SH-SY5Y (cell line): Measurements from ENCODE around the gene SORCS1.

ENCODE experiments used
- GATA2 ChIP-seq: IDR thresholded peaks from 2 replicates; pipeline ENCODE4 v1.6.1; 2011; ENCODE audit warnings: mild to moderate bottlenecking, low read depth, low read length
- GATA3 ChIP-seq: IDR thresholded peaks from 2 replicates; pipeline ENCODE4 v1.6.1; 2011; ENCODE audit warnings: low read depth, mild to moderate bottlenecking, low read length, moderate library complexity

Gene SORCS1

DNA sequence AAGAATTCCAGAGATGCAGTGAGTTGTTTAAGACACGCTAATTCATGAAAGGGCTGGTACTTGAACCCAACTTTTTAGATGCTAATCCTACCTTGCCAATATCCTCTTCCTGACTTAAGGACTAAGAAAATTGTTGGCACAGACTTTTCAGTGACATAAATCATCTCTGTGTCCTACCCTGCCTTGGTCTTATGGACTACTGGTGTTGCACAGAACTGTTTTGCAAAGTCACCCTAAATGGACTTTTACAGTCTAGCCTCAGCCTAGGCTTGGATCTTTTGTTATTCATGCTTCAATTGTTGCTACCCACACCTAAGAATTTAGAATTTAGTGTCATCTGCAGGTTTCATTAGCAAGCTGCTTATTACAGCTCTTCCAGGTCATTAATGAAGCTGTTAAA, 112.7 kb downstream of the SORCS1 start:
- no peak for TF ChIP-seq GATA2
- TF ChIP-seq GATA3, result no peak

DNA sequence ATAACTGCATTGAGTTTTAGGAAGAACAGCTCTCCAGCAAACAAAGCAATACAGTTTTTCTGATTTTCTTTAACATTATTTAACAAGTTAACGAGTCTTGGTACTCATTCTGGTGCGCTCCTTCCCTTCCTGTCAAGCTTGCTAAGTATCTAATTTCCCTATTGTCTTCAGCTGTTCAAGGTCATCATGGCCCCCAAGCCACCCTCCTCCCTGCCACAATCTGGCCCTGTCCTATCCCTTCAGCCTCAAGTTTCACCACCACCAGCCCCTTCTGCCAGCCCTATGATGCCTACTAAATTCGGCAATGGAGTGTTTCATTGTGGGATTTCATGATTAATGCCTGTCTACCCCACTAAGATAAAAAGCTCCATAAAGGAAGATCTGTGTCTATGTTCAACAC, 121.0 kb downstream of the SORCS1 start:
- TF ChIP-seq GATA3 (no peak), GATA2 (no peak)

DNA sequence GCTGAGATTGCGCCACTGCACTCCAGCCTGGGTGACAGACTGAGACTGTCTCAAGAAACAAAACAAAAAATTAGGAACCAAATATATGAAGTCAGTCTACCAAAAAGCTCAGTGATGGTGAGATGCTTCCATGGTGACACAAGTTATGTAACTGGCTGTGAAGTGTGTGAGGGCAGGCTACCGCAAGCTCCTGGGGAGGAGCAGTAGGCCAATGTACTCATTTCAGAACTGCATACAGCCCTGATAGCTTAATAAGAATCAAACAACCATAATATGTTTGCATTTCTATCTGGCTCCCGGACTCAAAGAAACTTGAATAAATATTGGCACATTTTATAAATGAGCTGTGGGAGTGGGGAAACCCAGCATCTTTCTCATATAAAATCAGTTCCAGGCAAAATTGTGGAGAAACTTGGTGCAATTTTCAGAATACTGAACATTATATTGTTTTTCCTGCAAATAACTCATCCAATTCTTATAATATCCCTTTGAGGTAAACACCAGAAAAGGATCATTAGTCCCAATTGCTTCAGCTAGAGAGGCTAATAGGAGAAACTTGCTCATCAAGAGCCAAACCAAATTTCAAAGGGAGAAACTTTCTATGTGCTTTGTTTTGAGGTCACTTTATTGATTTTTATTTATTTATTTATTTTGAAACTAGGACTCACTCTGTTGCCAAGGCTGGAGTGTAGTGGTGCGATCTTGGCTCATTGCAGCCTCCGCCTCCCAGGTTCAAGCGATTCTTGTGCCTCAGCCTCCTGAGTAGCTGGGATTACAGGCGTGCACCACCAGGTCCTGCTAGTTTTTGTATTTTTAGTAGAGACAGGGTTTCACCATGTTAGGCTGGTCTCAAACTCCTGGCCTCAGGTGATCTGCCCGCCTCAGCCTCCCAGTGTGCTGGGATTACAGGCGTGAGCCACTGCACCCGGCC, 127.0 kb downstream of the SORCS1 start:
- no peak for TF ChIP-seq GATA2
- TF ChIP-seq GATA3, result no peak

DNA sequence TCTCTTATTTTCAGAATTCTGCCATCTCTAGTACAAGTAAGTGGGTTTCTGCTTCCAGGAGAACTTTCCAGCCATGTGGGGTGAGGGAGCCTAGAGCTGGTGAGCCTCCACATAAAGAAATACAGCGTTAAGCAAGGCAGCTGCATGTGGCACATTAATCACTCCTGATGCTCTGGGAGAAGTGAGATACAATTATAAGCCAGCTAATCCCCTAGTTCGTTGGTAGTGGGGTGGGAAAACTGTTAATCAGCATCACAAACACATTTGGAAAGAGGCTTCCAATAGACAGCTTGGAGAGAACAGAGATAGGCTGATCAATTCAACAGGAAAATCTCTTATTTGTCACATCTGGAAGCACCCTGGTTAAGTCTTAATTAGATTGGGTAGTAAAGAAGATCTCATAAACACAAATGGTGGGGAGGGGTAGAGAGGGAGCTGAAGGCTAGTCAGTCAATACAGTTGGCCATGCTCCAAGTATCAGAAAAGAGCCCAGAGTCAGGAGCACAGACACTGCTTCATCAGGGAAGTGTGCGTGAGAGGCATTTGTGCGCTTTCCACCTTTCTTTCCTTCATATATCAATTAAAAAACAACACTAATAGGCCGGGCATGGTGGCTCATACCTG, 130.6 kb downstream of the SORCS1 start:
- TF ChIP-seq GATA3, result no peak

DNA sequence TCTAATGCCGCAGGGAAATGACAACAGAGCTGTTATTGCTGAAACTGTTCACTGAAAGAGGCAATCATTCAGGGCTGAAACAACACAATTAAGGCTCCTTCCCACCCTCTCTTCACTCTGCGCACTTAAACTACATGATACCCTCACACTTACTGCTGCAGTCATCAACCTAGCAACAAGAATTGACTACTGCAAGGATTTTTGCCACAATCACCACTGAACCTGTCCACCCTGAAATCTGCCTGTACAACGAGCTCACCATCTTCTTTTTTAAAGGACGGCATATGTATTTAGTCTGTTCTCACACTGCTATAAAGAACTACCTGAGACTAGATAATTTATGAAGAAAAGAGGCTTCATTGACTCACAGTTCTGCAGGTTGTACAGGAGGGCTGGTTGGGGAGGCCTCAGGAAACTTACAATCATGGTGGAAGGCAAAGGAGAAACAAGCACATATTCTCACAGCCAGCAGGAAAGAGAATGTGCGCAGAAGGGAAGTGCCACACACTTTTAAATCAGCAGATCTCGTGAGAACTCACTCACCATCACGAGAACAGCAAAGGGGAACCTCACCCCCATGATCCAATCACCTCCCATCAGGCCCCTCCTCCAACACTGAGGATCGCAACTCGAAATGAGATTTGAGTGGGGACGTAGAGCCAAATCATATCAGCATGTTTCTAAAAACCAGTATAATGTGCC, 131.7 kb downstream of the SORCS1 start:
- TF ChIP-seq GATA2 (no peak), GATA3 (no peak)

DNA sequence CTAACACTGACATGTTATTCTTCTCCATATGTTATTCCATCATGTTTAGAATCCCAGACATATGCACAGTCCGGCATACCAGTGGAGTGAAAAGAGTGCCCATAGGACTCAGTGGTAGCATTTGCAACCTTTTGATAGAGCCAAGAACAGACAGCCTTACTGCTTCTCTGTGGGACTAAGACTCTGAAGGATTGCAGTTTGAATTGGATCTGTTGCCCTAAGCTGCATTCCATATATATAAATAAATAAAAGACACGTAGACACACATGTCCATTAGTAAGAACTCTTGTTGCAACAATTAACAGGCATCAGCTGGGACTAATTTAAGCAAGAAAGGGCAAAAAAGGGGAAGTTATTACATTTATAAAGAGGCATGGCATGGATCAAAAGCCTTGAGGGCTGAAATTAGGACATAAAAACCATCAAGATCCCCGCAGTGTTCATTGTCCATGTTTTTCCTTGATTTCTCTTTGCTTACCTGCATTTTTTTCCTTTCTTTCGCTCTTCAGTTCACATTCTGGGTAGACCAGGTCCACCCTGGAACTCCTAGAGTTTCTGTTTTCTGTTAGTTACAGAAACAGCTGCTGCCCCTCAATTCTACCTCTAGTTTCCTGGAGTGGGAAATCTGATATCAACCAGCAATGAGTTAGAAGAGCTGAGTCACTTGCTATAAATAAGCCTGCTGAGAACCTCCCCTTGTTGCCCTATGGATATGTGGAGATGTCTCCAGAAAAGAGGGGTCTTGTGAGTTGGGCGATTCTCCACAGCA, 132.4 kb downstream of the SORCS1 start:
- TF ChIP-seq GATA3 (no peak), GATA2 (peak; percentile 18; the same call in 1 of the 2 replicates)

DNA sequence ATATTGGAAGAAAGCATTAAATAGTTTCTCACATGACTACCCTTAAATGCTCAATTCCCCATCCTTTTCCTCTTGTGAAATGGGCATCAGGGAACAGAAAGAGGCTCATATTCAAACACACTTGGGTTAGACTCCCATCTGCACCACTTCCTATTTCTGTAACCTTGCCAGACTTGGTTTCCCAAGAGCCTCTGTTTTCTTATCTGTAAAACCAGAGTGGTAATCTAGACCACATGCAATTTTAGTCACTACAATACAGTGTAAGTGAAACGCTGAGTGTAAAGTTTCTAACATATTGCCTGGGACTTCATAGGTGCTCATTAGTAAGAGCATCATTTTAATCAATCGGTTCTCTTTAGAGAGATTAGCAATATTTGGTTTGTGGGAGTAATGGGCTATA, 136.3 kb downstream of the SORCS1 start:
- peak; percentile 28; the same call in 1 of the 2 replicates for TF ChIP-seq GATA3
- no peak for TF ChIP-seq GATA2

DNA sequence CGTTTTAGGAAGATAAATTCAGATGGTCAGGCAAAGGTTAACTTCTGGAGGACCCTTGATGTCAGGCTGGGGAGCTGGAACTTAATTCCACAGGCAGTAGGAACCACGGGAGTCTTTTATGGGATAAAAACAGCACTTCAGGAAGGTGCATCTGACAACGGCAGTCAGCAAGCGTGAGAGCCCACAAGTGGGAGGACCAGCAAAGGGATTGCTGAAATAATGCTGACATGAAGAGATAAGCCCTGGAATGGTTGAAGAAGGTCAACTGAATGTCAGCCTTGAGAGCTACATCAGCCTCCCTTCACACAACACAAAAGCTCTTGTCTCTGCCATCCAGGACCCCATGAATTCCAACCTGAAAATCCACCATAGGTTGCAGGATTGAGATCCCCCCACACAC, 138.8 kb downstream of the SORCS1 start:
- TF ChIP-seq GATA3 (no peak), GATA2 (no peak)

DNA sequence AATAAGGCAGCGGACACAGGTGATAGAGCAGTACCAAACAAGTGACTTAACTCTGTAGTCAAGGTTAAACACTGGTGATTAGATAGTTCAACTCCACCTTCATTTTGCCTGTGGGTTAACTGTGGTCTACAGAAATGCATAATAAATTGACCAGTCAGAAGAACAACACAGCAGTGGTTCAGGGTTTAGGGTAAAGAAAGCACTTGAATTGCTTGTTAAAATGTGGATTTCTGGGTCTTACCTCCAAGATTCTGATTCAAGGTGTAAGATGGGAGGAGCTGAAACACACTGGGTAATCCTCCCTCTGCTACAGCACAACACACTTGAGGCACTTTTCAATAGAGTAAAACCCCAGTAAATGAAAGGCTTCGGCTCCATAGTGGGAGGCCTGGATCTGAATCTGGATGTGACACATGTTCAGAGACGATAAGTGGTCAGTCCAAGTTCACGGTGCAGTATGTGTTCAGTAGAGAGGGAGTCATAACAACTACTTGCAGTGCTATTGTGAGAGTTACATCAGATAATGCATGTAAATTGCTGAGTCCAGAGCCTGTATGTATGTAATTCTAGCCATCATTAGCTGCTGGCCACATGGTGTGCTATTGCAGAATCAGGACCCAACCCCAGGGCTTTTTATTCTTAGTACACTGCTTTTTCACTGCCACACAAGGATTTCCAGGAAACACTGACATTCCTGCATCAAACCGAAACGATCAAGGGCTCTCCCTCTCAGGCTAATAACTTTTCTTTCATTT, 141.7 kb downstream of the SORCS1 start:
- TF ChIP-seq GATA2 (peak; percentile 80), GATA3 (peak; percentile 58)

DNA sequence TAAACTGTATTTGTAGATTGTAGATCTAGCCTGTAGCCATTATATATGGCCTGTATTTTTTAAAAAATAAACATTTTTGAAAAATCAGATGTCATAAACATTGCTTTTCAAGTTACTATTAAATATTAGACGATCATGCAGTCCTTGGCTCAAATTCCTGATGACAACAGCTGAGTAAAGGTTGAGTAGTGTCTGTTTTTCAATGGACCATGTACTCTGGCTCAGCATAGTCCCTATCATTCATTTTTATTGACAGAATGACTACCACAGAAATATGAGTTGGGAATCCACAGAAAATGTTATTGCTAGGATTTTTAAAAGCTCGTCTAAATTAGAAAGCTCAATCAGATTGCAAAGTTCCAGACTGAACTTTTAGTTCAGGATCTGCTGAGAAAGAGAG, 145.4 kb downstream of the SORCS1 start:
- TF ChIP-seq GATA3, result no peak

DNA sequence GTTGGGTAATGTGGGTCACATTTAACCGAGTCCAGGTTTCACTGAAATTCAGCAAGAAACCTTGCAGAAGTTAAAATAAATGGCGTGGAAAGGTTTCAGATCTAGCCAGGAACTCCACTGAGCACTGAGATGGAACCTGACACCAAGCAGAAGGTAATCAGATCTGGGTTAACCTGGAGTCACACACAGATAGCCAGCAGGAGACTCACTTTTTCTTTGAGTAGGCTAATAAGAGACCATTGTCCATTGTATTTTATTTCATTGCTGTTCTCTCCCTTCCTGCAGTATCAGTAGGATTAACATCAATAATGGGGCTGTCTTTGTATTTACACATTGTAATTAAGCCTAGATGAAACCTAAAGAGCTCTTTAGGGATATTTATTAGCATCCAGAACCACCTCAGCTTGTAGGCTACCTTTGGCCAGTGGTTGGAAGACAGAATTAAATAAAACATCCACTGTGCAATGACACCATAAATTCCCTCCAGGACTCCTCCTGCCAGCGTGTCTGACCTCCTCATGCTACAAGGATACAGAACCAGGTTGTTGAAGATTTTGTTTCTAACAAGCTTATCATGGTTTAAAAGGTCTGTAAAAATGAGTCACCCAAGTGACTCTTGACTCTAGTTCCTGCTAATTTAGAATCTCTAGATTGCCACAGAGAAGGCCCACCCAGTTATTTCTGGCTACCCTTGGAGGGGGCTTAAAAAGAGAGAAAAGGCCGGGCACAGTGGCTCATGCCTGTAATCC, 151.1 kb downstream of the SORCS1 start:
- TF ChIP-seq GATA2 (no peak), GATA3 (no peak)

DNA sequence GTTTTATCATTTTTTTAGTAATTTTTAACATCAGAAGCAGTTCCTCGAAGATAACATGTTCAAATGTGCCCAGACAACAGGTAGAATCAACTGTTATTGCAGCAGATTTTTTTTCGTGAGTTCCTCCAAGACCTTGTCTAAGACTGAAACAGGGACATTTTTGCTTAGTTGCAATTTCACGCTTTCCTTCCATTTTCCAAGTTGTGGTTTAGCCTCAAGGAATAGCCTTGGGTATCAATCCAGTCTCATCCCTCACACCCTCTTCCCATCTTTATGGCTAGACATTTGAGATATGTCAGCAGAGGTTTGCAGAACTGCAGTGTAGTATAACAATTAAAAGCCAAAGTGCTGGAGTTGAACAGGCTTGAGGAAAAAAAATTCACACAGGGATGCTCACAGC, 152.5 kb downstream of the SORCS1 start:
- TF ChIP-seq GATA3, result no peak
- no peak for TF ChIP-seq GATA2

DNA sequence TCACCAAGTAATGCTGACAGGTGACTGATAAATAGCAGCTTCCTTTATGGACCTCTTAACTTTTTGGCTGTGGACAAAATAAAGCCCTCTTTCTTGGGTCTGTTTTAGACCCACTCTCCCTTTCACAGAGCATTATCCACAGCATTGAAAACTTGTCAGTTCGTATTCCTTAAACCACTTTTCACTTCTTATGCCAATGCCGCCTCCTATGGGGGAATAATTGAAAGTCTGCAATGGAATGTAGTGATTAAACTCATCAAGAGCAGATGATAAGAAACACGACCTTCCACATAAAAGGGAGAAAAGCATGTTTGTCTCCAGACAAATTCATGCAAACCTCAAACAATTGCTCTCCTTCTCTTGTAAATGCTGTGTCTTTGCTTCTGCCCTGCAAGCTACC, 153.4 kb downstream of the SORCS1 start:
- TF ChIP-seq GATA2 (no peak), GATA3 (no peak)
